GM23248 (cell line): Measurements from ENCODE around the gene MSMP.

Source experiments
- EZH2 ChIP-seq: fragments of 200-600 bp; sonication (generic); IDR thresholded peaks from 2 replicates; pipeline ENCODE4 v1.6.1; 2018; ENCODE audit warnings: antibody characterized with exemption, mild to moderate bottlenecking; ENCODE audit not compliant: insufficient read depth, poor library complexity, severe bottlenecking
- EZH2phosphoT487 ChIP-seq: fragments of 200-600 bp; sonication (generic); IDR thresholded peaks from 2 replicates; pipeline ENCODE4 v1.6.1; 2018; ENCODE audit warnings: antibody characterized with exemption, moderate library complexity, mild to moderate bottlenecking, low read depth; ENCODE audit not compliant: insufficient read depth

- TF ChIP-seq EZH2 = no peak
- TF ChIP-seq EZH2phosphoT487 = no peak
These were observed 25.8 kb downstream of the MSMP start for GRCh38 chr9:35728041-35728971.
